Memory B cell (primary cell): Measurements from ENCODE around the gene COQ2.

ENCODE experiments used
- ATAC-seq: fragments of 150-1000 bp; cut with Tn5 transposase; 2 replicates; pipeline ENCODE4 v1.10.0; 2021; ENCODE audit warnings: low read depth, mild to moderate bottlenecking, moderate library complexity
- DNase-seq, 2 donors: peaks; one replicate each; pipeline ENCODE4 v3.0.0; 2022; ENCODE audit warnings: low spot score in 2 of 2
- H3K27ac Mint-ChIP-seq: one replicate; pipeline ENCODE4 v1.8.0; 2022; ENCODE audit warnings: mild to moderate bottlenecking, moderate library complexity, mixed read lengths
- H3K27me3 Mint-ChIP-seq: one replicate; pipeline ENCODE4 v1.8.0; 2022; ENCODE audit warnings: mixed read lengths
- H3K36me3 Mint-ChIP-seq: one replicate; pipeline ENCODE4 v1.8.0; 2022; ENCODE audit warnings: mild to moderate bottlenecking, mixed read lengths
- H3K4me1 Mint-ChIP-seq: one replicate; pipeline ENCODE4 v1.8.0; 2022; ENCODE audit warnings: mixed read lengths
- H3K4me3 Mint-ChIP-seq: one replicate; pipeline ENCODE4 v1.8.0; 2022; ENCODE audit warnings: mild to moderate bottlenecking, moderate library complexity, mixed read lengths
- H3K9me3 Mint-ChIP-seq: one replicate; pipeline ENCODE4 v1.8.0; 2022; ENCODE audit warnings: mixed read lengths

Gene COQ2

DNA sequence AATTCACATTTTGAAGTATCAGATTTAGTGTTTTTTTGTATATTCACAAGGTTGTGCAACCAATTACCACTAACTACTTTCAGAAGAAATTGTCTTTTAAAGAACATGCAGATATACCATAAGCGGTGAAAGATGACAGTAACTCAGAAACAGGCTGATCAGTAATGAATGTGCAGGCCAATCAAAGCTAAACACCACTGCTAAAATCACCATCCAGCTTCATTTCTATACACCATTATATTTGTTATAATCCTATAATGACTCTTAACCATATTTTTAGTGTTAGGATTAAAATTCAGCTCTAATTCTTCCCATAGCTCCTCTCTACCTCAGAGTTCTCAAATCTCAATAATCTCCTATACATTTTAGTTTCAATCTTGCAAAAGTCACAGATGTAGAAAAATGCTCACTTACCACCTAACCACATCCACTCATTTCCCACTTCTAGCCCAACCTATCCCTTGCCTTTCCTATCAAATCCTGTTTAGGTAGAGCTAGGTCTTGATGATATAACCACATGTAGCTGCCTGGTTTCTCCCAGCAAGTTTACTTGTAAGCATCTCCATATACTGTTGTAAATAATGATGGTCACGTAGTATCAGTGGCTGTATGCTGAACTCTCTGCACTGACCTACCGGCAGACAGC lies 16.6 kb downstream of the COQ2 start:
- H3K27ac Mint-ChIP-seq, result no peak overlapping the region
- H3K36me3 Mint-ChIP-seq, result peaks cover 14% of the 10 kb centered on the region

DNA sequence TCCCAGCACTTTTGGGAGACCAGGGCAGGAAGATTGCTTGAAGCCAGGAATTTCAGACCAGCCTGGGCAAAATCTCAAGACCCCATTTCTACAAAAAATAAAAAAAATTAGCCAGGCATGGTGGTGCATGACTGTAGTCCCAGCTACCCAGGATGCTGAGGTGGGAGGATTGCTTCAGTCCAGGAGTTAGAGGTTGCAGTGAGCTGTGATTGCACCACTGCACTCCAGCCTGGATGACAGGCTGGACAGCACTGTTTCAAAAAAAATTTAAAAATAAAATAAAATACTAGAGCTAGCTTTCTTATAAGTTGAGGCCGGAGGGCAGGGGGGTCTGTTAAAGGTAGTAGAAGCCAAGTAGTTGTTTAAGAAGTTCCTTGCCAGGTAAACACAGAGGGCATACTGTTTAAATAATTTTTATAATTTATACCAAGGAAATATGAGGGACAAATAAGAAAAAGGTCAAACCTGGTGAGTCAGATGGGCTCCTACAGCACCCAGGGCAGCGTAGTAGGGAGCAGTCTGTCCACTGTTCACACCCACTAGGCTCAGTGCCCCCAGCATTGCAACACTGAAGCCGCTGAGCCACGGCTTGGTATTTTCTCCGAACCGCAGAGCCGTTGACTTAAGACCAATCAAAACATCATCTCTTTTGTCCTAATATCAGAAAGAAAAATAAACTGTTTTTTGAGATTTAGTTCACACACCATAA lies 17.3 kb downstream of the COQ2 start:
- Mint-ChIP-seq H3K27ac (no peak overlapping the region), H3K27me3 (no peaks in the 10 kb centered on the region), H3K4me1 (peaks cover 14% of the 10 kb centered on the region), H3K9me3 (no peaks in the 10 kb centered on the region), H3K36me3 (peaks cover 17% of the 10 kb centered on the region), H3K4me3 (no peak overlapping the region)
- no peak for DNase-seq
- ATAC-seq, result no peak

More for the DNA sequence above, 16.6 kb downstream of the COQ2 start:
- peaks cover 18% of the 10 kb centered on the region for H3K4me1 Mint-ChIP-seq
- ATAC-seq (no peak), DNase-seq (no peak)
- no peaks in the 10 kb centered on the region for H3K9me3 Mint-ChIP-seq
- no peaks in the 10 kb centered on the region for H3K27me3 Mint-ChIP-seq
- H3K4me3 Mint-ChIP-seq, result no peak overlapping the region

- peaks cover 17% of the 10 kb centered on the region for H3K36me3 Mint-ChIP-seq
- H3K9me3 Mint-ChIP-seq, result no peaks in the 10 kb centered on the region
- DNase-seq (peak in 1 of 2 donors; percentile 25), ATAC-seq (peak; percentile 98)
- H3K4me1 Mint-ChIP-seq, result peaks cover 14% of the 10 kb centered on the region
- no peak overlapping the region for H3K4me3 Mint-ChIP-seq
- H3K27ac Mint-ChIP-seq, result no peak overlapping the region
- no peaks in the 10 kb centered on the region for H3K27me3 Mint-ChIP-seq
Measured at GRCh38 chr4:83266689-83267088, 17.9 kb downstream of the COQ2 start.

- no peak overlapping the region for H3K27ac Mint-ChIP-seq
Measured at GRCh38 chr4:83263106-83263505, 21.5 kb downstream of the COQ2 start.

GRCh38 chr4:83262682-83263081 lies 21.9 kb downstream of the COQ2 start:
- ATAC-seq (no peak), DNase-seq (no peak)
- Mint-ChIP-seq H3K4me3 (no peak overlapping the region), H3K27me3 (no peaks in the 10 kb centered on the region), H3K4me1 (peaks cover 22% of the 10 kb centered on the region), H3K27ac (no peak overlapping the region), H3K36me3 (peaks cover 15% of the 10 kb centered on the region), H3K9me3 (no peaks in the 10 kb centered on the region)

More at GRCh38 chr4:83263106-83263505, 21.5 kb downstream of the COQ2 start:
- DNase-seq, result no peak
- no peaks in the 10 kb centered on the region for H3K27me3 Mint-ChIP-seq
- H3K9me3 Mint-ChIP-seq, result no peaks in the 10 kb centered on the region
- H3K4me1 Mint-ChIP-seq, result peaks cover 19% of the 10 kb centered on the region
- H3K36me3 Mint-ChIP-seq, result peaks cover 15% of the 10 kb centered on the region
- H3K4me3 Mint-ChIP-seq, result no peak overlapping the region
- no peak for ATAC-seq

DNA sequence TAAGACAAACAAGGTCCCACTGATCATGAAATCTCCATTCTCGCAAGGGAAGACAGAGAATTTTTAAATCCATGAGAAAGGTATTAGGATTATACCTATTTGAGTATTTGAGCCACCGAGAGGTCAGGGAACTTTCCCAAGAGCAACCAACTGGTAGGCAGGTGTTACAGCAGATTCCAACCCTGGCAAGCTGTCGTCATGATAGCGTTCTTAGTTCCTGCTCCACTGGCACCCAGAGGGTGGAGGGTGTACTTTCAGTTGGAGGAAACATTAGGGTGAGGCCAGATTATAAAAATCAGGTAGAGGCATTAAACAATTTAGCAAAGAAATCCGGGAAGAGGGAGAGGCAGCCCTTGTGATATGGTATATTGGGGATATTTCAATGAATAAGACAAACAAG lies 23.3 kb downstream of the COQ2 start:
- DNase-seq (no peak), ATAC-seq (no peak)
- no peak overlapping the region for H3K4me3 Mint-ChIP-seq
- no peaks in the 10 kb centered on the region for H3K27me3 Mint-ChIP-seq
- peak overlapping the region; percentile 18 for H3K27ac Mint-ChIP-seq
- no peaks in the 10 kb centered on the region for H3K9me3 Mint-ChIP-seq
- H3K4me1 Mint-ChIP-seq, result peaks cover 24% of the 10 kb centered on the region
- peaks cover 15% of the 10 kb centered on the region for H3K36me3 Mint-ChIP-seq

- H3K4me3 Mint-ChIP-seq, result no peak overlapping the region
Measured at GRCh38 chr4:83259586-83259985, 25.0 kb downstream of the COQ2 start.

DNA sequence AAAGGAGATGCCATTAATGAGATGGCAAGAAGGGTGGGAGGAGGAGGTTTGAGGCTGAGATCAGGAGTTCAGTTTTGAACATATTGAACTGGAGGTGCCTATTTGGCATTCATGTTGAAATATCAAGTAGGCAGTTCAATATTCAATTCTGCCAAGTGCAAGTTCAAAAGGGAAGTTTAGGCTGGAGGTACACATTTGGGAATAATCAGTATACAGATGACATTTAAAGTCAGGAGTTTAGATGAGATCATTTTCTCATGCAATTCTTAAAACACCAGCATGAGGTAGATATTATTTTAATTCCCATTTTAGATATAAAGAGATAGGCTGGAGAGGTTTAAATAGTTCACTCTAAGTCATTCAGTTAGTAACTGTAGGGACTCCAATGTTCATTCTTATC lies 26.1 kb downstream of the COQ2 start:
- Mint-ChIP-seq H3K27ac (peak overlapping the region; percentile 9), H3K4me1 (peaks cover 30% of the 10 kb centered on the region), H3K4me3 (no peak overlapping the region), H3K36me3 (peaks cover 10% of the 10 kb centered on the region), H3K27me3 (no peaks in the 10 kb centered on the region), H3K9me3 (no peaks in the 10 kb centered on the region)
- DNase-seq, result no peak
- no peak for ATAC-seq

More at GRCh38 chr4:83259586-83259985, 25.0 kb downstream of the COQ2 start:
- DNase-seq (no peak), ATAC-seq (no peak)
- no peaks in the 10 kb centered on the region for H3K27me3 Mint-ChIP-seq
- peaks cover 24% of the 10 kb centered on the region for H3K4me1 Mint-ChIP-seq
- H3K9me3 Mint-ChIP-seq, result no peaks in the 10 kb centered on the region
- peak overlapping the region; percentile 26 for H3K27ac Mint-ChIP-seq
- H3K36me3 Mint-ChIP-seq, result peaks cover 12% of the 10 kb centered on the region

GRCh38 chr4:83257811-83258210 lies 26.8 kb downstream of the COQ2 start:
- Mint-ChIP-seq H3K27ac (peak overlapping the region; percentile 9), H3K36me3 (peaks cover 5% of the 10 kb centered on the region), H3K27me3 (no peaks in the 10 kb centered on the region), H3K4me1 (peaks cover 31% of the 10 kb centered on the region), H3K4me3 (no peak overlapping the region), H3K9me3 (no peaks in the 10 kb centered on the region)
- no peak for DNase-seq
- ATAC-seq, result no peak

- H3K4me1 Mint-ChIP-seq, result peaks cover 42% of the 10 kb centered on the region
- no peaks in the 10 kb centered on the region for H3K27me3 Mint-ChIP-seq
- H3K27ac Mint-ChIP-seq, result no peak overlapping the region
- no peaks in the 10 kb centered on the region for H3K36me3 Mint-ChIP-seq
- H3K9me3 Mint-ChIP-seq, result no peaks in the 10 kb centered on the region
- ATAC-seq (no peak), DNase-seq (no peak)
- H3K4me3 Mint-ChIP-seq, result no peak overlapping the region
Measured at GRCh38 chr4:83255584-83255983, 29.0 kb downstream of the COQ2 start.

GRCh38 chr4:83252782-83253405 lies 31.7 kb downstream of the COQ2 start:
- Mint-ChIP-seq H3K9me3 (no peaks in the 10 kb centered on the region), H3K36me3 (no peaks in the 10 kb centered on the region), H3K4me3 (no peak overlapping the region), H3K27ac (peak overlapping the region; percentile 14), H3K4me1 (peaks cover 25% of the 10 kb centered on the region), H3K27me3 (no peaks in the 10 kb centered on the region)
- peak; percentile 76 for ATAC-seq
- DNase-seq, result peak; percentile 64 to 65

DNA sequence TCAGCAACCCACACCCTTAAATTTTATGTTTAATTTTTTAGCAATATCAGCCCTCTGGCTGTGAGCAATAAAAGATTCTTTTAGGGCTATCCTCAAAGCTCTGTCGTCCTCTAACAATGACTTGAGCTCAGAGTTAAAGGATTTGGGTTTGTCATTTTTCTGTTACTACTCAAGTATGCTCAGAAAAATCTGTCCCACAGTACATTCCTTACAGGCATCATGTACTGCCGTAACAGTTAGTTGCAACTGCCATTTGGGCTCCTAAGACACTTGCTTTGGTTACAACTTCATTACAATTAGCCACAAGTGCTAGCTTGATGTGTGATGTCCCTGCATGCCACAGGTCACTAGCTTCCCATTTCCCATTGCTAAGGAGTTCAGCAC lies 33.2 kb downstream of the COQ2 start:
- no peak for ATAC-seq
- Mint-ChIP-seq H3K4me1 (peaks cover 26% of the 10 kb centered on the region), H3K9me3 (no peaks in the 10 kb centered on the region), H3K27me3 (no peaks in the 10 kb centered on the region), H3K27ac (no peak overlapping the region), H3K4me3 (no peak overlapping the region), H3K36me3 (no peaks in the 10 kb centered on the region)
- no peak for DNase-seq

GRCh38 chr4:83250687-83251446 lies 33.7 kb downstream of the COQ2 start:
- ATAC-seq (no peak), DNase-seq (no peak)
- Mint-ChIP-seq H3K4me3 (no peak overlapping the region), H3K4me1 (peaks cover 29% of the 10 kb centered on the region), H3K36me3 (no peaks in the 10 kb centered on the region), H3K9me3 (no peaks in the 10 kb centered on the region), H3K27ac (no peak overlapping the region), H3K27me3 (no peaks in the 10 kb centered on the region)

DNA sequence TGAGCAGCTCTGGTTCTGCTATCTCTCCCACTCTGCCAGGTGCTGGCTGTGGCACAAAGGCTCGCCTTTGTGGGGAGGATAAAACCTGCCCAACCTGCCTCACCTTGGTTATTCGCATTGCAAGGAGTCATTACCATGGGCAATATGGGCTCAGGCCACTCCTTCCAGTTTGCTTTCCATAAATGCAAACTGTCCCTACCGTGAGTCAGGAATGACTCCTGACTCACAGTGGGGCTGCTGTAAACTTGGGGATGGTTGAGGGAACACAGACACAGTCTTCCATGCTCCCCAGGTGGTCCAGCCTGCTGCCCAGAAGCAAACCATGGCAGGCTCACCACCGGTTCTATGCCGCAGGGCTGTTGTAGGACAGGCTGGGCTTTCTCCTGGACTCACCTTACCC lies 36.1 kb downstream of the COQ2 start:
- Mint-ChIP-seq H3K27ac (no peak overlapping the region), H3K4me1 (peaks cover 40% of the 10 kb centered on the region), H3K4me3 (no peak overlapping the region), H3K9me3 (no peaks in the 10 kb centered on the region), H3K27me3 (no peaks in the 10 kb centered on the region), H3K36me3 (no peaks in the 10 kb centered on the region)
- ATAC-seq, result no peak
- DNase-seq, result no peak
